Measurements from ENCODE around the gene GAS6.

The GAS6 gene

GRCh38 chr13:113848431-113849260 lies 15.2 kb downstream of the GAS6 start:
- Histone ChIP-seq H3K4me3 (ENCODE audit: low read length) (no peak overlapping the region), H3K27ac (ENCODE audit: low read length) (no peak overlapping the region), H3K9ac (ENCODE audit: low read length) (no peak overlapping the region), H3K79me2 (ENCODE audit: low read length) (no peaks in the 10 kb centered on the region), H3K4me1 (ENCODE audit: low read length) (no peaks in the 10 kb centered on the region), H3K4me2 (ENCODE audit: low read length) (no peak overlapping the region), H2AFZ (ENCODE audit: low read depth, low read length) (no peak overlapping the region), H3K36me3 (replicated peaks; ENCODE audit: low read depth, low read length) (no peaks in the 10 kb centered on the region), H4K20me1 (ENCODE audit: insufficient read depth, low read length) (no peaks in the 10 kb centered on the region), H3K27me3 (ENCODE audit: low read depth, low read length) (peaks cover 12% of the 10 kb centered on the region; the same call in 1 of the 2 replicates), H3K9me3 (ENCODE audit: insufficient read depth, low read length) (no peaks in the 10 kb centered on the region)
- TF ChIP-seq CTCF (IDR thresholded peaks at IDR 0.05; ENCODE audit: low read depth, low read length) (no peak), EZH2phosphoT487 (IDR thresholded peaks at IDR 0.05; ENCODE audit: low read depth) (no peak)

- Histone ChIP-seq H3K4me3 (ENCODE audit: low read length) (no peak overlapping the region), H3K4me2 (ENCODE audit: low read length) (no peak overlapping the region), H4K20me1 (ENCODE audit: insufficient read depth, low read length) (no peaks in the 10 kb centered on the region), H3K4me1 (ENCODE audit: low read length) (no peaks in the 10 kb centered on the region), H3K79me2 (ENCODE audit: low read length) (no peaks in the 10 kb centered on the region), H3K9ac (ENCODE audit: low read length) (no peak overlapping the region), H3K9me3 (ENCODE audit: insufficient read depth, low read length) (no peaks in the 10 kb centered on the region), H3K36me3 (replicated peaks; ENCODE audit: low read depth, low read length) (no peaks in the 10 kb centered on the region), H2AFZ (ENCODE audit: low read depth, low read length) (no peak overlapping the region), H3K27me3 (ENCODE audit: low read depth, low read length) (peaks cover 12% of the 10 kb centered on the region; the same call in 1 of the 2 replicates), H3K27ac (ENCODE audit: low read length) (no peak overlapping the region)
- no peak for TF ChIP-seq EZH2phosphoT487 (IDR thresholded peaks at IDR 0.05; ENCODE audit: low read depth)
- TF ChIP-seq CTCF (IDR thresholded peaks at IDR 0.05; ENCODE audit: low read depth, low read length): no peak
Observed at GRCh38 chr13:113848020-113848419, 15.9 kb downstream of the GAS6 start.

GRCh38 chr13:113846636-113847318 lies 17.1 kb downstream of the GAS6 start:
- Histone ChIP-seq H3K4me2 (ENCODE audit: low read length) (no peak overlapping the region), H3K9me3 (ENCODE audit: insufficient read depth, low read length) (no peaks in the 10 kb centered on the region), H2AFZ (ENCODE audit: low read depth, low read length) (no peak overlapping the region), H3K27me3 (ENCODE audit: low read depth, low read length) (peaks cover 12% of the 10 kb centered on the region; the same call in 1 of the 2 replicates), H4K20me1 (ENCODE audit: insufficient read depth, low read length) (no peaks in the 10 kb centered on the region), H3K27ac (ENCODE audit: low read length) (no peak overlapping the region), H3K4me3 (ENCODE audit: low read length) (no peak overlapping the region), H3K4me1 (ENCODE audit: low read length) (no peaks in the 10 kb centered on the region), H3K9ac (ENCODE audit: low read length) (no peak overlapping the region), H3K79me2 (ENCODE audit: low read length) (no peaks in the 10 kb centered on the region), H3K36me3 (replicated peaks; ENCODE audit: low read depth, low read length) (no peaks in the 10 kb centered on the region)
- no peak for TF ChIP-seq EZH2phosphoT487 (IDR thresholded peaks at IDR 0.05; ENCODE audit: low read depth)
- TF ChIP-seq CTCF (IDR thresholded peaks at IDR 0.05; ENCODE audit: low read depth, low read length): no peak

All from OCI-LY3 (cell line).